HT-29 (cell line): ENCODE measurements around the gene TRIM38. TPM values are rescaled to one million over a fixed set of nuclear protein-coding genes. Genes with fewer than 3 reads are reported as not detected.
"Not testable (repeated sequence)": the region's sequence is repeated elsewhere in the genome, so short reads cannot be mapped to it uniquely, and the experiment has no call there.

ENCODE experiments used
- DNase-seq: peaks from one replicate; pipeline ENCODE4 v3.0.0-alpha.2; 2015; ENCODE audit warnings: low spot score
- total RNA-seq: library from RNA; depleted of rRNA; stranded (reverse); fragments of >200 nt; shearing (Covaris generic); gene quantifications from 2 replicates; pipeline ENCODE4 v1.2.3, GENCODE V29; 2014

The TRIM38 gene
- total RNA-seq, 1 experiment from 2014 or later: 4.0 TPM

- DNase-seq: peak; percentile 51
Observed at GRCh38 chr6:25942561-25943147, 19.9 kb upstream of the TRIM38 start.

- DNase-seq: no peak
Observed at GRCh38 chr6:25943887-25944286, 18.7 kb upstream of the TRIM38 start.

GRCh38 chr6:25944688-25945574 is 17.7 kb upstream of the TRIM38 start:
- no peak for DNase-seq

GRCh38 chr6:25945738-25946137 is 16.9 kb upstream of the TRIM38 start:
- DNase-seq: not testable (repeated sequence)

GRCh38 chr6:25946631-25947030 is 16.0 kb upstream of the TRIM38 start:
- DNase-seq: no peak

GRCh38 chr6:25947492-25947891 is 15.1 kb upstream of the TRIM38 start:
- DNase-seq: not testable (repeated sequence)

GRCh38 chr6:25949695-25950094 is 12.9 kb upstream of the TRIM38 start:
- no peak for DNase-seq

GRCh38 chr6:25950297-25950696 is 12.3 kb upstream of the TRIM38 start:
- no peak for DNase-seq

- DNase-seq: no peak
Observed at GRCh38 chr6:25951296-25952032, 11.1 kb upstream of the TRIM38 start.

GRCh38 chr6:25952535-25952934 is 10.1 kb upstream of the TRIM38 start:
- DNase-seq: no peak

GRCh38 chr6:25953733-25954132 is 8.9 kb upstream of the TRIM38 start:
- DNase-seq: no peak

- DNase-seq: no peak
Observed at GRCh38 chr6:25954756-25955155, 7.8 kb upstream of the TRIM38 start.

GRCh38 chr6:25956226-25956625 is 6.4 kb upstream of the TRIM38 start:
- no peak for DNase-seq

- DNase-seq: no peak
Observed at GRCh38 chr6:25958700-25959162, 3.9 kb upstream of the TRIM38 start.

GRCh38 chr6:25959890-25960536 is 2.6 kb upstream of the TRIM38 start:
- no peak for DNase-seq

GRCh38 chr6:25960734-25961133 is 1.9 kb upstream of the TRIM38 start:
- no peak for DNase-seq

- DNase-seq: no peak
Observed at GRCh38 chr6:25961619-25962148, 918 bp upstream of the TRIM38 start.

GRCh38 chr6:25963426-25964123 is 973 bp downstream of the TRIM38 start:
- DNase-seq: peak; percentile 70

GRCh38 chr6:25965058-25965457 is 2.5 kb downstream of the TRIM38 start:
- no peak for DNase-seq

- DNase-seq: no peak
Observed at GRCh38 chr6:25966711-25967110, 4.1 kb downstream of the TRIM38 start.

GRCh38 chr6:25968769-25969168 is 6.2 kb downstream of the TRIM38 start:
- no peak for DNase-seq
